Measurements from ENCODE around the gene EEA1. TPM values are rescaled to one million over a fixed set of nuclear protein-coding genes. Genes with fewer than 3 reads are reported as not detected.

EEA1 gene
- polyA plus RNA-seq, 1 donor from 2014 or later = 5.6 TPM

DNA sequence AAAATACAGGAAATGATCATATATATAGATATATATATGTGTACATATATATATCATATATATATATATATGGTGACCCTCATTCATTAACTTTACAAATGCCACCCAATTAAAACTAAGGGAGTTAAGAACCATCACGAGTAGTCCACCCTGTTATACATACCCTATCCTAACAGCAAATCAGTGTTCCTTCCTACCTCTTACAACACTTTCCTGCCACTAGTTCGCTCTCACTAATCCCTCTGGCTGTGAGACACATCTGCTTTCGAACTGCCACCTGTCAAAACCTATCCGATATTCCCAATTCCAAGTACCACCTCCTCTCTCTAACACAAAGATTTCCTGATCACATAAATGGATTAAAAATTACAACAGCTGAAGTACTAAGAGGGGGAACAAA lies 100.5 kb downstream of the EEA1 start:
- Histone ChIP-seq H3K4me2 (ENCODE audit: low read length) (no peak overlapping the region), H3K9me3 (ENCODE audit: low read length) (no peaks in the 10 kb centered on the region), H3K79me2 (replicated peaks; ENCODE audit: insufficient read depth, low read length) (no peaks in the 10 kb centered on the region), H3K36me3 (ENCODE audit: insufficient read depth, low read length) (peaks cover 6% of the 10 kb centered on the region), H3K4me3 (ENCODE audit: low read length) (no peak overlapping the region), H3F3A (ENCODE audit: insufficient read depth, low read length, poor library complexity, severe bottlenecking) (no peaks in the 10 kb centered on the region), H3K27ac (ENCODE audit: low read length) (no peak overlapping the region), H4K20me1 (ENCODE audit: insufficient read depth) (no peaks in the 10 kb centered on the region), H3K27me3 (ENCODE audit: insufficient read depth, low read depth, low read length) (no peaks in the 10 kb centered on the region), H3K9ac (ENCODE audit: low read length) (no peak overlapping the region), H3K9me2 (ENCODE audit: insufficient read depth, low read length) (no peaks in the 10 kb centered on the region), H2AFZ (ENCODE audit: low read depth, low read length) (no peak overlapping the region)
- TF ChIP-seq POLR2AphosphoS5 (IDR thresholded peaks at IDR 0.05) = no peak
- TF ChIP-seq, protein P1, sequence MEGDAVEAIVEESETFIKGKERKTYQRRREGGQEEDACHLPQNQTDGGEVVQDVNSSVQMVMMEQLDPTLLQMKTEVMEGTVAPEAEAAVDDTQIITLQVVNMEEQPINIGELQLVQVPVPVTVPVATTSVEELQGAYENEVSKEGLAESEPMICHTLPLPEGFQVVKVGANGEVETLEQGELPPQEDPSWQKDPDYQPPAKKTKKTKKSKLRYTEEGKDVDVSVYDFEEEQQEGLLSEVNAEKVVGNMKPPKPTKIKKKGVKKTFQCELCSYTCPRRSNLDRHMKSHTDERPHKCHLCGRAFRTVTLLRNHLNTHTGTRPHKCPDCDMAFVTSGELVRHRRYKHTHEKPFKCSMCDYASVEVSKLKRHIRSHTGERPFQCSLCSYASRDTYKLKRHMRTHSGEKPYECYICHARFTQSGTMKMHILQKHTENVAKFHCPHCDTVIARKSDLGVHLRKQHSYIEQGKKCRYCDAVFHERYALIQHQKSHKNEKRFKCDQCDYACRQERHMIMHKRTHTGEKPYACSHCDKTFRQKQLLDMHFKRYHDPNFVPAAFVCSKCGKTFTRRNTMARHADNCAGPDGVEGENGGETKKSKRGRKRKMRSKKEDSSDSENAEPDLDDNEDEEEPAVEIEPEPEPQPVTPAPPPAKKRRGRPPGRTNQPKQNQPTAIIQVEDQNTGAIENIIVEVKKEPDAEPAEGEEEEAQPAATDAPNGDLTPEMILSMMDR (IDR thresholded peaks at IDR 0.05; ENCODE audit: poor library complexity, severe bottlenecking) = no peak
- no peak for TF ChIP-seq EP300 (conservative IDR thresholded peaks at IDR 0.05; ENCODE audit: poor library complexity, severe bottlenecking)
- no peak for TF ChIP-seq RAD21 (conservative IDR thresholded peaks at IDR 0.05)
- TF ChIP-seq, protein P2, sequence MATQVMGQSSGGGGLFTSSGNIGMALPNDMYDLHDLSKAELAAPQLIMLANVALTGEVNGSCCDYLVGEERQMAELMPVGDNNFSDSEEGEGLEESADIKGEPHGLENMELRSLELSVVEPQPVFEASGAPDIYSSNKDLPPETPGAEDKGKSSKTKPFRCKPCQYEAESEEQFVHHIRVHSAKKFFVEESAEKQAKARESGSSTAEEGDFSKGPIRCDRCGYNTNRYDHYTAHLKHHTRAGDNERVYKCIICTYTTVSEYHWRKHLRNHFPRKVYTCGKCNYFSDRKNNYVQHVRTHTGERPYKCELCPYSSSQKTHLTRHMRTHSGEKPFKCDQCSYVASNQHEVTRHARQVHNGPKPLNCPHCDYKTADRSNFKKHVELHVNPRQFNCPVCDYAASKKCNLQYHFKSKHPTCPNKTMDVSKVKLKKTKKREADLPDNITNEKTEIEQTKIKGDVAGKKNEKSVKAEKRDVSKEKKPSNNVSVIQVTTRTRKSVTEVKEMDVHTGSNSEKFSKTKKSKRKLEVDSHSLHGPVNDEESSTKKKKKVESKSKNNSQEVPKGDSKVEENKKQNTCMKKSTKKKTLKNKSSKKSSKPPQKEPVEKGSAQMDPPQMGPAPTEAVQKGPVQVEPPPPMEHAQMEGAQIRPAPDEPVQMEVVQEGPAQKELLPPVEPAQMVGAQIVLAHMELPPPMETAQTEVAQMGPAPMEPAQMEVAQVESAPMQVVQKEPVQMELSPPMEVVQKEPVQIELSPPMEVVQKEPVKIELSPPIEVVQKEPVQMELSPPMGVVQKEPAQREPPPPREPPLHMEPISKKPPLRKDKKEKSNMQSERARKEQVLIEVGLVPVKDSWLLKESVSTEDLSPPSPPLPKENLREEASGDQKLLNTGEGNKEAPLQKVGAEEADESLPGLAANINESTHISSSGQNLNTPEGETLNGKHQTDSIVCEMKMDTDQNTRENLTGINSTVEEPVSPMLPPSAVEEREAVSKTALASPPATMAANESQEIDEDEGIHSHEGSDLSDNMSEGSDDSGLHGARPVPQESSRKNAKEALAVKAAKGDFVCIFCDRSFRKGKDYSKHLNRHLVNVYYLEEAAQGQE (IDR thresholded peaks at IDR 0.05; ENCODE audit: borderline replicate concordance) = no peak
- TF ChIP-seq TAF1 (IDR thresholded peaks at IDR 0.05; ENCODE audit: low read depth) = no peak
- TF ChIP-seq MXI1 (conservative IDR thresholded peaks at IDR 0.05; ENCODE audit: poor library complexity, severe bottlenecking) = no peak
- TF ChIP-seq EZH2 (IDR thresholded peaks at IDR 0.05; ENCODE audit: borderline replicate concordance, insufficient read depth, low read length, poor library complexity, severe bottlenecking) = no peak
- no peak for TF ChIP-seq SMC3 (conservative IDR thresholded peaks at IDR 0.05; ENCODE audit: poor library complexity)

DNA sequence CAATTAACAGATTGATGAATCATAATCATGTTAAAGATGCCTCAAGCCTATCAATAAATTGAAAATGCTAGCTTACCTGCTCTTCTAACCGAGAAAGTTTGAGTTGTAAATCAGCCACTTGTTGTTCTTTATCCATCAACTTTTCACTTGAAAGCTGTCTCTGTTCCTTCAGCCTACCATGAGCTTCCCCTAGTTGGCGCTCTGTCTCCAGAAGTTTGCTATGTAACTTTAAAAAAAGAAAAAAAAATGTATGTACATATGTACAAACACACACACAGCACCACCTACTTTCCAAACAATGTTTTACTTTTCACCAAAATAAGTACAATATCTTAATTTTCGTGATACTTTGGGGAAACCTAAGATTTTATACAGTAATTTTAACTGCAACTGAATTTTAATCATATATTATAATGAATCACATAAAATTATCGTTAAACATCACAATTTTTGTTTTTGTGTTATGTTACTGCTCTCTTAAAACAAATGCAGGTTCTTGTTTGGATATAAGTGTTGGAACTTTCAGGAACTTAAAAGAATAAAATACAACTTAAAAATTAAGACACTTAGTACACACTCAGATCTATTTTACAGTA lies 101.2 kb downstream of the EEA1 start:
- no peak for TF ChIP-seq POLR2AphosphoS5 (IDR thresholded peaks at IDR 0.05)
- TF ChIP-seq SMC3 (conservative IDR thresholded peaks at IDR 0.05; ENCODE audit: poor library complexity) = no peak
- TF ChIP-seq, protein P1 (IDR thresholded peaks at IDR 0.05; ENCODE audit: poor library complexity, severe bottlenecking) = peak; percentile 36
- no peak for TF ChIP-seq MXI1 (conservative IDR thresholded peaks at IDR 0.05; ENCODE audit: poor library complexity, severe bottlenecking)
- no peak for TF ChIP-seq RAD21 (conservative IDR thresholded peaks at IDR 0.05)
- TF ChIP-seq EP300 (conservative IDR thresholded peaks at IDR 0.05; ENCODE audit: poor library complexity, severe bottlenecking) = no peak
- H2AFZ ChIP-seq (ENCODE audit: low read depth, low read length) = no peak overlapping the region
- H4K20me1 ChIP-seq (ENCODE audit: insufficient read depth) = no peaks in the 10 kb centered on the region
- no peaks in the 10 kb centered on the region for H3K9me3 ChIP-seq (ENCODE audit: low read length)
- no peak overlapping the region for H3K27ac ChIP-seq (ENCODE audit: low read length)
- H3K27me3 ChIP-seq (ENCODE audit: insufficient read depth, low read depth, low read length) = no peaks in the 10 kb centered on the region
- no peaks in the 10 kb centered on the region for H3K9me2 ChIP-seq (ENCODE audit: insufficient read depth, low read length)
- H3K4me2 ChIP-seq (ENCODE audit: low read length) = no peak overlapping the region
- H3K36me3 ChIP-seq (ENCODE audit: insufficient read depth, low read length) = peaks cover 6% of the 10 kb centered on the region
- H3K9ac ChIP-seq (ENCODE audit: low read length) = no peak overlapping the region
- no peak overlapping the region for H3K4me3 ChIP-seq (ENCODE audit: low read length)
- H3K79me2 ChIP-seq (replicated peaks; ENCODE audit: insufficient read depth, low read length) = no peaks in the 10 kb centered on the region
- H3F3A ChIP-seq (ENCODE audit: insufficient read depth, low read length, poor library complexity, severe bottlenecking) = no peaks in the 10 kb centered on the region

Data from neural cell (in vitro differentiated cells).